Measurements from ENCODE around the gene HAGH.

The HAGH gene

GRCh38 chr16:1775006-1775845 is 51.4 kb downstream of the HAGH start:
- DNase-seq (ENCODE audit: low read depth in 2 of 2, low spot score in 1 of 2): no peak

- DNase-seq (ENCODE audit: low read depth in 2 of 2, low spot score in 1 of 2): no peak
These were observed 52.2 kb downstream of the HAGH start for GRCh38 chr16:1774448-1774780.

DNA sequence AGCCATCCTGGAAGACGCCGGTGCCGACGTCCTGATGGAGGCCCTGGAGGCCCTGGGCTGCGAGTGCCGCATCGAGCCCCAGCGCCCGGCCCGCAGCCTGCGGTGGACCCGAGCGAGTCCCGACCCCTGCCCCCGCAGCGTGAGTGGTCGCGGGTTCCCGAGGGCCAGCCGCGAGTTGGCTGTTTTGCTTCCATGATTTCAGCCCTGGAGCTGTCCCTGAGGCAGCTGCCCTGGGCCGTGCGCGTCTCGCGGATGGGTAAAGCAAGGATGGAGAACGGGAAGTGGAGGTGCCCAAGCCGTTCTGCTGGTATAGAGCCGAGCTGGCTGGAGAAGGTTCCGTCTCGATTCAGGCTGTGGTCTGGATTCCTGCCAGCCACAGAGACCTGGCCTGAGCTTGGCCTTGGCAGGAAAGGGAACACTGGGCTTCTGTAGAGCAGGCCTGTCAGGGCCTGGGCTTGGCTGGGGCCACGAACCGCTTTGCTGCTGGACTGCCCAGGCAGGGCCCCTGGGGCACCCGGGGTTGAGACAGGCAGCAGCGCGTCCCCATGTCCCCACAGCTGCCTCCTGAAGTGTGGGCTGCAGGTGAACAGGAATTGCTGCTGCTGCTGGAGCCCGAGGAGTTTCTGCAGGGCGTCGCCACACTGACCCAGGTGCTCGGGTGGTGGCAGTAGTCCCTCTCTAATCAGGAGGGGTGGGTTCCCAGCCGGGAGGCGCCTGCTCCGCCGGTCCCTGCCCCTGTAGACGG is 52.8 kb downstream of the HAGH start:
- DNase-seq (ENCODE audit: low read depth in 2 of 2, low spot score in 1 of 2): no peak

GRCh38 chr16:1772908-1773702 is 53.5 kb downstream of the HAGH start, which contains the start of gene MRPS34:
Gene MRPS34, minus strand, starts transcription at chr16:1773134. Its CDS starts 15 bp downstream, at chr16:1773119.
- peak; percentile 57 to 61 for DNase-seq (ENCODE audit: low read depth in 2 of 2, low spot score in 1 of 2)

DNA sequence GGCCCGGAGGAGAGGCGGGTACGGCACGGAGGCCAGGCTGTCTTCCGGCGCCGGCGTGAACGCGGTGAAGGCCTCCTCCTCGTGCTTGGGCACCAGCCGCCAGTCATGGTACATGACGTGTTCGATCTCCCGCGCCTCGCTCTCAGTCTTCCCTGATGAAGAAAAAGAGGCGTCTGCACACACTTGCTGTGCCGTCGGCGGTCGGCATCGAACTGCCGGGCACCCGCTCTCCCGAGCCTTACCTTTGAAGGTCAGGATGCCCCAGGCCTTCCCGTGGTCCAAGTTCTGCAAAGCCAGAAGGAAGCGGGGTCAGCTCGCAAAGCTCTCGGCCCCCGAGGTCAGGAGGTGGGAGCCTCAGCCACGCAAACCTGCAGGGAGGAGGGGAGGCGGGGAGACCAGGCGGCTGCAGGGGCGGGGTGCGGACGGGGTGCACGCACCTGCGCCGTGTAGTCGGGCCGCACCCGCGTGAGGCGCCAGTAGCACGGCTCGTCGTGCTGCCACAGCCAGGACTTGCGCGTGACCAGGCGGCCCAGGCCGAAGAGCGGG is 54.2 kb downstream of the HAGH start, which contains the start of gene EME2:
TSS of gene EME2 (plus strand) at position 449 of the 546 bp plus-strand sequence. CDS start 418 bp downstream, outside the sequence.
- DNase-seq (ENCODE audit: low read depth in 2 of 2, low spot score in 1 of 2): no peak

DNA sequence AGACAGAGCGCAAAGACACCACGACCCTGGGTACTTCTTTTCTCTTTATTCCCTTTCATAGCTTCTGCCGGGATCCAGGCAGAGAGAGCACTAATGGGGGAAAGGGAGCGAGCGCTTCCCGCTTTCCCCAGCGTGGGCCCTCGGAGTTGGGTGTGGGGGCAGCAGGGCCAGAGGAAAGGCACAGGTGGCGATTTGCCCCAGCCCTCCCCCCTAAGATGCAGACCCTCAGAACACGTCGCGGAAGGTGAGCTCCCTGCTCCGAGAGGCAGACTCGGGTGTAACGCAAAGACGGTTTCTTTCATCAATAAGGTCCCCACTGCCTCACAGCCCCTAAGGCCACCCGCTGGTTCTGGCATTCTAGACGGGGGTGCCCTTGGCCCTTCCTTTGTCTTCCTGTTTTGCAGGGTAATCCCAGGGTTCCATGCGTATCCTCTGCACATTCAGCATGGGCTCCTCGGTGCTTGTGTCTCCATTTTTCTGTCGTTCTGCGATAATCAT is 54.7 kb downstream of the HAGH start:
- no peak for DNase-seq (ENCODE audit: low read depth in 2 of 2, low spot score in 1 of 2)

- DNase-seq (ENCODE audit: low read depth in 2 of 2, low spot score in 1 of 2): peak; percentile 52 to 56
These were observed 55.3 kb downstream of the HAGH start, which contains the start of gene NME3 for GRCh38 chr16:1771188-1771863. Gene NME3, minus strand, starts transcription at chr16:1771543. Its CDS starts 9 bp downstream, at chr16:1771534.

GRCh38 chr16:1770328-1771187 is 56.1 kb downstream of the HAGH start:
- DNase-seq (ENCODE audit: low read depth in 2 of 2, low spot score in 1 of 2): no peak

DNA sequence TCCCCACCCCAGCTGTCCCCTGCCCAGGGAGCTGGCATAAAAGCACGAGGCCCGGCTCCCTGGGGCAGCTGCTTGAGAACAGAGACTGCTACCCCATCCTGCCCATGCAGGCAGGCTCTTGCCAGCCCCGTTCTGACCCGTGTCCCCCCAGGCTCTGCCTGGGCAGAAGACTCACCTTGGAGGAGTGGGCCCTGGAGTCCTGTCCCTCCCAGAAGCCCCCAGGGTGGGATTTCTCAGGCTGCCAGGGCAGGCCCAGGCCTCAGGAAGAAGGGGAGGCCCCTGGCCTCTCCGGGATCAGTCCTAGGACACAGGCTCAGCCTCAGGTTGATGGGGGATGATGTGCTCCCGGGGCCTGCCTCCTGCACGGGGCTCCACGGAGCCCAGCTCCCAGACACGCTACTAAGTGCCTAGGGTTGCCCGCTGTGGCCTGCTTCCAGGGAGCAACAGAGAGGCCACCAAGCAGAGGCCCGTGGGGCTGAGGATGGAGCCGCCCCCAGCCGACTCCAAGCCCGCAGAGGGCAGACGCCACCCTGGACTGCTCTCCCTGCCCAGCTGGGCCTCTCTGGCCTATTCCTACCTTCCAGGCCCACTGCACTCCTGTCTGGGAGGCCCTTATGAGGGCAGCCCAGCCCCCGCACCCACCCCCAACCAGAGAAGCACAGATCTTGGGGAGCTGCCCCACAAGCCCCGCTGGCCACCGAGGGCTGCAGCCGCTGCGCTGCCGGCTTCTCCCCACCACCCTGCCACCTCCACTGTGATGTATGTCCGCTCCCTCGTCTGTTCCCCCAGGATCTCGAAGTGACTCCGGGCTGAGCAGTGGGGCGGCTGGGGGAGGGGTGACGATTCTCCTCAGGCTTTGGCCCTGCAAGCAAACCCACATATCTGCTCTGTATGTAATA is 57.0 kb downstream of the HAGH start:
- DNase-seq (ENCODE audit: low read depth in 2 of 2, low spot score in 1 of 2): no peak

DNA sequence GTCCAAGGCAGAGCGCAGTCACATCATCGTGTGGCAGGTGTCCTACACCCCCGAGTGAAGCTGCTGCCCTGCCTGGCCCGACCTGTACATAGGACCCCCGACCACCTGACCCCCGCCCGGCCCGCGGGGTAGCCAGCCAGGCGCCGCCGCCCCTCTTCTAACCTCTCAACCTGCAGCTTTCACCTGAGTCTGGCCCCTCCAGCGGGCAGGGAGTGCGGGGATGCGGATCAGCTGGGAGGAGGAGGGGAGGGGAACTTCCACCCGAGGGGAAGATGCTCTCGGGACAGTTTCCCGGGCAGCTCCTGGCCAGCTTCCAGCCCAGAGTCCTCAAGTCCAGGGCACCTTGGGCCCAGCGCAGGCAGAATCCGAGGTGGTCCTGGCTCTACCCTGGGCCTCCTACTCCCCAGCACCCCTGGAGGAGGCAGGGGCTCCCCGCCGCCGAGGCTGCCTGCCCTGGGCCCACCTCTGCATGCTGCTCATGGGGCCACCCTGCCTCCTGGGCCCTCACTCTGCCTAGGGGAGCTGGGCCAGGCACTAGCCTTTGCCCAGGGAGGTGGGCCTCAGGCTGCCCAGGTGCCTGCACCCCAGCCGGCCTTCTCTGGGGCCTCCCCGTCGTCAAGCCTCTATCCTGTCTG is 57.7 kb downstream of the HAGH start:
- DNase-seq (ENCODE audit: low read depth in 2 of 2, low spot score in 1 of 2): no peak

- no peak for DNase-seq (ENCODE audit: low read depth in 2 of 2, low spot score in 1 of 2)
These were observed 58.4 kb downstream of the HAGH start for GRCh38 chr16:1768061-1768766.

DNA sequence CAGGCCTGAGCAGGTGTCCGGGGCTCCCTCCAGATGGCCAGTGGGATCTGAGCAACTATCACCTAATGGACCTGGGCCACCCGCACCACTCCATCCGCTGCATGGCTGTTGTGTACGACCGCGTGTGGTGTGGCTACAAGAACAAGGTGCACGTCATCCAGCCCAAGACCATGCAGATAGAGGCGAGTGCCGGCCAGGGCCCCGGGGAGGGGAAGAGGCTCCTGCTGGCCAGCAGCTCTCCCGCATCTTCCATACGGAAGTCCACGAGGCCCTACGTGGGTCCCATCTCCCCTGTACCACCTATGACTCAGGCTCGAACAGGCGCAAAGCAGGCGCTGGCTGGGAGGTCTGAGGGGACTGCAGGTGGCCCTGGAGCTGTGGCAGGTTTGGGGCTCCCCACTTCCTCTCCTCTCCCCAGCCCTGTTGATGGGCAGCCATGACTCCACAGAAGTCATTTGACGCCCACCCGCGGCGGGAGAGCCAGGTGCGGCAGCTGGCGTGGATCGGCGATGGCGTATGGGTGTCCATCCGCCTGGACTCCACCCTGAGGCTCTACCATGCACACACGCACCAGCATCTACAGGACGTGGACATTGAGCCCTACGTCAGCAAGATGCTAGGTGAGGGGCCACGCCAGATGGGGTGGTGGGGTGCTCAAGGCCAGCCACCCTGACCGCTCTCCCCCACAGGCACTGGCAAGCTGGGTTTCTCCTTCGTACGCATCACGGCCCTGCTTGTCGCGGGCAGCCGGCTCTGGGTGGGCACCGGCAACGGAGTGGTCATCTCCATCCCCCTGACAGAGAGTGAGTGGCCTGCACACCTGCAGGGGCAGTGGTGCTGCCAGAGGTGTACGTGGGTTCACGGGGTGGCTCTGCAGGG is 59.3 kb downstream of the HAGH start:
- no peak for DNase-seq (ENCODE audit: low read depth in 2 of 2, low spot score in 1 of 2)

- no peak for DNase-seq (ENCODE audit: low read depth in 2 of 2, low spot score in 1 of 2)
These were observed 59.9 kb downstream of the HAGH start for GRCh38 chr16:1766701-1767100.

GRCh38 chr16:1766231-1766630 is 60.4 kb downstream of the HAGH start:
- DNase-seq (ENCODE audit: low read depth in 2 of 2, low spot score in 1 of 2): no peak

GRCh38 chr16:1765826-1766225 is 60.8 kb downstream of the HAGH start:
- no peak for DNase-seq (ENCODE audit: low read depth in 2 of 2, low spot score in 1 of 2)

GRCh38 chr16:1764971-1765370 is 61.7 kb downstream of the HAGH start:
- DNase-seq (ENCODE audit: low read depth in 2 of 2, low spot score in 1 of 2): no peak
